GM23338 (cell line): Measurements from ENCODE around the gene ASAP2. TPM values are rescaled to one million over a fixed set of nuclear protein-coding genes. Genes with fewer than 3 reads are reported as not detected.

Experiments used
- ATAC-seq: fragments of 200-7000 bp; cut with Tn5 transposase; 3 replicates; pipeline ENCODE4 v1.9.1; 2020
- DNase-seq: peaks from one replicate; pipeline ENCODE4 v3.0.0-alpha.2; 2015; ENCODE audit warnings: low spot score
- H2AFZ ChIP-seq: fragments of 200-600 bp; sonication (generic); 2 replicates; pipeline ENCODE4 v1.8.0; 2016; ENCODE audit warnings: antibody characterized with exemption, mild to moderate bottlenecking, moderate library complexity
- H3F3A ChIP-seq: fragments of 200-600 bp; sonication (generic); replicated peaks from 2 replicates; pipeline ENCODE4 v1.8.0; 2017; ENCODE audit warnings: antibody characterized with exemption, mixed run types, low read depth
- H3K27ac ChIP-seq: fragments of 200-600 bp; sonication (generic); 2 replicates; pipeline ENCODE4 v1.6.1; 2016; ENCODE audit warnings: low read depth
- H3K27me3 ChIP-seq: fragments of 200-600 bp; sonication (generic); 2 replicates; pipeline ENCODE4 v1.8.0; 2016; ENCODE audit warnings: mild to moderate bottlenecking, mixed run types, moderate library complexity; ENCODE audit not compliant: insufficient read depth
- H3K36me3 ChIP-seq: fragments of 200-600 bp; sonication (generic); 2 replicates; pipeline ENCODE4 v1.8.0; 2016; ENCODE audit warnings: mild to moderate bottlenecking; ENCODE audit not compliant: insufficient read depth
- H3K4me1 ChIP-seq: fragments of 200-600 bp; sonication (generic); 2 replicates; pipeline ENCODE4 v1.8.0; 2016; ENCODE audit warnings: mild to moderate bottlenecking, moderate library complexity; ENCODE audit not compliant: insufficient read depth
- H3K4me2 ChIP-seq: fragments of 200-600 bp; sonication (generic); 2 replicates; pipeline ENCODE4 v1.7.1; 2017; ENCODE audit warnings: mixed run types
- H3K4me3 ChIP-seq: fragments of 200-600 bp; sonication (generic); 2 replicates; pipeline ENCODE4 v1.6.1; 2016; ENCODE audit warnings: mixed run types
- H3K79me2 ChIP-seq: fragments of 200-600 bp; sonication (generic); replicated peaks from 2 replicates; pipeline ENCODE4 v1.8.0; 2017; ENCODE audit warnings: mild to moderate bottlenecking; ENCODE audit not compliant: insufficient read depth
- H3K9me2 ChIP-seq: fragments of 200-600 bp; sonication (generic); 2 replicates; pipeline ENCODE4 v1.8.0; 2017; ENCODE audit not compliant: insufficient read depth
- H4K20me1 ChIP-seq: fragments of 200-600 bp; sonication (generic); replicated peaks from 2 replicates; pipeline ENCODE4 v1.8.0; 2017; ENCODE audit warnings: mild to moderate bottlenecking; ENCODE audit not compliant: insufficient read depth
- H3K27ac Mint-ChIP-seq: 2 replicates; pipeline ENCODE4 v1.8.0; 2020; ENCODE audit warnings: inconsistent platforms, mild to moderate bottlenecking, moderate library complexity, mixed read lengths
- H3K27me3 Mint-ChIP-seq: 3 replicates; pipeline ENCODE4 v1.8.0; 2022; ENCODE audit warnings: low read depth, mild to moderate bottlenecking, moderate library complexity, mixed read lengths, inconsistent platforms; ENCODE audit not compliant: insufficient read depth, poor library complexity
- H3K36me3 Mint-ChIP-seq: 3 replicates; pipeline ENCODE4 v1.8.0; 2021; ENCODE audit warnings: low read depth, mild to moderate bottlenecking, inconsistent platforms, moderate library complexity, mixed read lengths
- H3K4me1 Mint-ChIP-seq: 3 replicates; pipeline ENCODE4 v1.8.0; 2020; ENCODE audit warnings: mild to moderate bottlenecking, inconsistent platforms, mixed read lengths
- H3K4me3 Mint-ChIP-seq: 3 replicates; pipeline ENCODE4 v1.8.0; 2021; ENCODE audit warnings: moderate library complexity, mild to moderate bottlenecking, inconsistent platforms, mixed read lengths
- H3K9me3 Mint-ChIP-seq: 3 replicates; pipeline ENCODE4 v1.8.0; 2020; ENCODE audit warnings: moderate library complexity, mild to moderate bottlenecking, inconsistent platforms, mixed read lengths
- CREB1 ChIP-seq: fragments of 250-450 bp; sonication (Bioruptor Pico); IDR thresholded peaks from 2 replicates; pipeline ENCODE4 v1.5.0; 2020; ENCODE audit warnings: low read depth, mild to moderate bottlenecking, moderate library complexity
- polyA plus RNA-seq: library from polyadenylated mRNA; unstranded; fragments of >200 nt; fragmentation: Nextera tagmentation; extraction: Ambion mirVana; gene quantifications from 2 replicates; pipeline ENCODE4 v1.2.1, GENCODE V29; 2016
- total RNA-seq: library from RNA; depleted of rRNA; stranded (reverse); fragments of >200 nt; shearing (Covaris generic); gene quantifications from 2 replicates; pipeline ENCODE4 v1.2.3, GENCODE V29; 2014
- TF ChIP-seq, protein P1 (sequence below): fragments of 250-450 bp; sonication (Bioruptor Pico); IDR thresholded peaks from 2 replicates; pipeline ENCODE4 v1.5.0; 2020; ENCODE audit warnings: mild to moderate bottlenecking, moderate library complexity

Gene ASAP2
- total and polyA plus RNA-seq, 2 experiments from 2014 or later, result 2.6 to 15.6 TPM

DNA sequence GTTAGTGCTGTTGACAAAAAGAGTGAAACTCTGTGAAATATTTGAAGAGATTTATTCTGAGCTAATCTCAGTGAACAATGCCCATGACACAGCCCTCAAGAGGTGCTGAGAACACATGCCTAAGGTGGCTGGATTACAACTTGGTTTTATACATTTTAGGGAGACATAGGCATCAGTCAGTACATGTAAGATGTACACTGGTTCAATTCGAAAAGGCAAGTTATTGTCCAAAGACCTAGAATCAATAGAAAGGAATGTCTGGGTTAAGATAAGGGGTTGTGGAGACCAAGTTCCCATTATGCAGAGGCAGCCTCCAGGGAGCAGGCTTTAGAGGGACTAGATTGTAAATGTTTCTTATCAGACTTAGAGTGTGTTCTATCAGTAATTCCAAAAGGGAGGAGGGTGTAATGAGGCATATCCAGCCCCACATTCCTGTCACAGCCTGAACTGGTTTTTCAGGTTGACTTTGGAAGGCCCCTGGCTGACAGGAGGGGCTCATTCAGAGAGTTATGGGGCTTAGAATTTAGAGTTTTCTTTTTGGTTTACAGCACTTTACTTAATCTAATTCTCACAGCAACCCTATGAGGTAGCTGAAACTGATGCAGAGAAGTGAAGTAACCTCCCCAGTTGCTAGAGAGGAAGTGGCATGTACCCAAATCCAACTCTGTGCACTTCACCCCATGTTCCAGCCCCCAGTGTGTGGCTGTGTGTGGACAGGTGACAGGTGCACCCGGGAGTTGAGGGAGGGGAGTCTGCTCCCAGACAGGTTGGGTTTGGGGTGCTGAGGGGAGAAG, 28.3 kb upstream of the ASAP2 start (continued):
- TF ChIP-seq, protein P1, sequence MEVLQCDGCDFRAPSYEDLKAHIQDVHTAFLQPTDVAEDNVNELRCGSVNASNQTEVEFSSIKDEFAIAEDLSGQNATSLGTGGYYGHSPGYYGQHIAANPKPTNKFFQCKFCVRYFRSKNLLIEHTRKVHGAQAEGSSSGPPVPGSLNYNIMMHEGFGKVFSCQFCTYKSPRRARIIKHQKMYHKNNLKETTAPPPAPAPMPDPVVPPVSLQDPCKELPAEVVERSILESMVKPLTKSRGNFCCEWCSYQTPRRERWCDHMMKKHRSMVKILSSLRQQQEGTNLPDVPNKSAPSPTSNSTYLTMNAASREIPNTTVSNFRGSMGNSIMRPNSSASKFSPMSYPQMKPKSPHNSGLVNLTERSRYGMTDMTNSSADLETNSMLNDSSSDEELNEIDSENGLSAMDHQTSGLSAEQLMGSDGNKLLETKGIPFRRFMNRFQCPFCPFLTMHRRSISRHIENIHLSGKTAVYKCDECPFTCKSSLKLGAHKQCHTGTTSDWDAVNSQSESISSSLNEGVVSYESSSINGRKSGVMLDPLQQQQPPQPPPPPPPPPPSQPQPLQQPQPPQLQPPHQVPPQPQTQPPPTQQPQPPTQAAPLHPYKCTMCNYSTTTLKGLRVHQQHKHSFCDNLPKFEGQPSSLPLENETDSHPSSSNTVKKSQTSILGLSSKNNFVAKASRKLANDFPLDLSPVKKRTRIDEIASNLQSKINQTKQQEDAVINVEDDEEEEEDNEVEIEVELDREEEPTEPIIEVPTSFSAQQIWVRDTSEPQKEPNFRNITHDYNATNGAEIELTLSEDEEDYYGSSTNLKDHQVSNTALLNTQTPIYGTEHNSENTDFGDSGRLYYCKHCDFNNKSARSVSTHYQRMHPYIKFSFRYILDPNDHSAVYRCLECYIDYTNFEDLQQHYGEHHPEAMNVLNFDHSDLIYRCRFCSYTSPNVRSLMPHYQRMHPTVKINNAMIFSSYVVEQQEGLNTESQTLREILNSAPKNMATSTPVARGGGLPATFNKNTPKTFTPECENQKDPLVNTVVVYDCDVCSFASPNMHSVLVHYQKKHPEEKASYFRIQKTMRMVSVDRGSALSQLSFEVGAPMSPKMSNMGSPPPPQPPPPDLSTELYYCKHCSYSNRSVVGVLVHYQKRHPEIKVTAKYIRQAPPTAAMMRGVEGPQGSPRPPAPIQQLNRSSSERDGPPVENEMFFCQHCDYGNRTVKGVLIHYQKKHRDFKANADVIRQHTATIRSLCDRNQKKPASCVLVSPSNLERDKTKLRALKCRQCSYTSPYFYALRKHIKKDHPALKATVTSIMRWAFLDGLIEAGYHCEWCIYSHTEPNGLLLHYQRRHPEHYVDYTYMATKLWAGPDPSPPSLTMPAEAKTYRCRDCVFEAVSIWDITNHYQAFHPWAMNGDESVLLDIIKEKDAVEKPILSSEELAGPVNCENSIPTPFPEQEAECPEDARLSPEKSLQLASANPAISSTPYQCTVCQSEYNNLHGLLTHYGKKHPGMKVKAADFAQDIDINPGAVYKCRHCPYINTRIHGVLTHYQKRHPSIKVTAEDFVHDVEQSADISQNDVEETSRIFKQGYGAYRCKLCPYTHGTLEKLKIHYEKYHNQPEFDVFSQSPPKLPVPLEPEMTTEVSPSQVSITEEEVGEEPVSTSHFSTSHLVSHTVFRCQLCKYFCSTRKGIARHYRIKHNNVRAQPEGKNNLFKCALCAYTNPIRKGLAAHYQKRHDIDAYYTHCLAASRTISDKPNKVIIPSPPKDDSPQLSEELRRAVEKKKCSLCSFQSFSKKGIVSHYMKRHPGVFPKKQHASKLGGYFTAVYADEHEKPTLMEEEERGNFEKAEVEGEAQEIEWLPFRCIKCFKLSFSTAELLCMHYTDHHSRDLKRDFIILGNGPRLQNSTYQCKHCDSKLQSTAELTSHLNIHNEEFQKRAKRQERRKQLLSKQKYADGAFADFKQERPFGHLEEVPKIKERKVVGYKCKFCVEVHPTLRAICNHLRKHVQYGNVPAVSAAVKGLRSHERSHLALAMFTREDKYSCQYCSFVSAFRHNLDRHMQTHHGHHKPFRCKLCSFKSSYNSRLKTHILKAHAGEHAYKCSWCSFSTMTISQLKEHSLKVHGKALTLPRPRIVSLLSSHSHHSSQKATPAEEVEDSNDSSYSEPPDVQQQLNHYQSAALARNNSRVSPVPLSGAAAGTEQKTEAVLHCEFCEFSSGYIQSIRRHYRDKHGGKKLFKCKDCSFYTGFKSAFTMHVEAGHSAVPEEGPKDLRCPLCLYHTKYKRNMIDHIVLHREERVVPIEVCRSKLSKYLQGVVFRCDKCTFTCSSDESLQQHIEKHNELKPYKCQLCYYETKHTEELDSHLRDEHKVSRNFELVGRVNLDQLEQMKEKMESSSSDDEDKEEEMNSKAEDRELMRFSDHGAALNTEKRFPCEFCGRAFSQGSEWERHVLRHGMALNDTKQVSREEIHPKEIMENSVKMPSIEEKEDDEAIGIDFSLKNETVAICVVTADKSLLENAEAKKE (CRISPR knock-in tag), result no peak

DNA sequence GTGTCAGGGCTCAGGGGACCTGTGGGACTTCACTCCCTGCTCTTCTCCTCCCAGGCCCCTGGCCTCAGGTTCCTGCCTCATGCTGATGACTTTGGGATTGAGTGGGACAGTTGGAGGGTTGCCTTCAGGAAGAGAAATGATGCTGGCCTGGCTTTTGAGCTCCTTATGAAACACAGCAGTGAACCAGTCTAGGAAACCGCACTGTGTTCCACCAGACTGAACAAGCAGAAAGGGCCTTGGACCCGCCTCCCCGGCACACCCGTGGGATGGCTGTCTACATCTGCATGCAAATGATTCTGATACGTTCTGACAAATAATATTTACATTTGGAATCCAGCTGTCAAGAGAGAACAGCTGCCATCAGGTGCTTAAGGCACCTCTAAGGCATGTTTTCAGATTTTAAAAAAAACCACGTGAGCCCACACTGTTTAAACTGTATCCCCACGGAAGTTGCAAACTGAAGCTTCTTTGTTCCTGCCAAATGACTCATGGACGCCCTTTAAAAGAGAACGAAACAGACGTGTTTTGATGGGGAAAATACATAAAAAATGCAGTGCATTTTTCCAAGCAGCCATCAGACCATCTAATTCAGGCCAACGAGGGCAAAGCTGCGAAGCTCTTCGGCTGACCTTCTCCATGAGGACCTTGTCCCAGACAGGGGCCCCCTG, 27.6 kb upstream of the ASAP2 start:
- Mint-ChIP-seq H3K36me3 (no peaks in the 10 kb centered on the region), H3K9me3 (no peaks in the 10 kb centered on the region; the same call in 2 of the 3 replicates), H3K27ac (no peak overlapping the region), H3K27me3 (peaks cover 4% of the 10 kb centered on the region), H3K4me3 (no peak overlapping the region), H3K4me1 (peaks cover 34% of the 10 kb centered on the region)
- Histone ChIP-seq H3K79me2 (no peaks in the 10 kb centered on the region), H4K20me1 (no peaks in the 10 kb centered on the region), H3K4me2 (no peak overlapping the region), H3F3A (no peaks in the 10 kb centered on the region), H3K36me3 (no peaks in the 10 kb centered on the region), H3K9me2 (no peaks in the 10 kb centered on the region), H3K27me3 (no peaks in the 10 kb centered on the region), H3K27ac (no peak overlapping the region), H3K4me3 (no peak overlapping the region), H3K4me1 (peaks cover 7% of the 10 kb centered on the region), H2AFZ (no peak overlapping the region)
- TF ChIP-seq CREB1 (CRISPR knock-in tag), result no peak
- ATAC-seq (no peak), DNase-seq (no peak)
